GM23248 (cell line): Measurements from ENCODE around the gene GDI2. TPM values are rescaled to one million over a fixed set of nuclear protein-coding genes. Genes with fewer than 3 reads are reported as not detected.

ENCODE experiments used
- DNase-seq: peaks from one replicate; pipeline ENCODE4 v3.0.0-alpha.2; 2015
- H2AFZ ChIP-seq: fragments of 200-600 bp; sonication (generic); 2 replicates; pipeline ENCODE4 v1.6.1; 2016; ENCODE audit warnings: antibody characterized with exemption
- H3F3A ChIP-seq: fragments of 200-600 bp; sonication (generic); 2 replicates; pipeline ENCODE4 v1.6.1; 2016; ENCODE audit warnings: mild to moderate bottlenecking, antibody characterized with exemption, mixed run types; ENCODE audit not compliant: insufficient read depth
- H3K27ac ChIP-seq: fragments of 200-600 bp; sonication (generic); 2 replicates; pipeline ENCODE4 v1.5.1; 2016; ENCODE audit warnings: mild to moderate bottlenecking
- H3K27me3 ChIP-seq: fragments of 200-600 bp; sonication (generic); replicated peaks from 2 replicates; pipeline ENCODE4 v1.6.1; 2016; ENCODE audit warnings: mild to moderate bottlenecking; ENCODE audit not compliant: insufficient read depth
- H3K36me3 ChIP-seq: fragments of 200-600 bp; sonication (generic); 2 replicates; pipeline ENCODE4 v1.6.1; 2016; ENCODE audit warnings: low read depth, mild to moderate bottlenecking
- H3K4me1 ChIP-seq: fragments of 200-600 bp; sonication (generic); 2 replicates; pipeline ENCODE4 v1.6.1; 2016; ENCODE audit warnings: mild to moderate bottlenecking; ENCODE audit not compliant: insufficient read depth
- H3K4me2 ChIP-seq: fragments of 200-600 bp; sonication (generic); one replicate; pipeline ENCODE4 v1.6.1; 2016; ENCODE audit warnings: mild to moderate bottlenecking; ENCODE audit not compliant: unreplicated experiment
- H3K4me3 ChIP-seq: fragments of 200-600 bp; sonication (generic); 2 replicates; pipeline ENCODE4 v1.5.1; 2016; ENCODE audit warnings: mild to moderate bottlenecking
- H3K79me2 ChIP-seq: fragments of 200-600 bp; sonication (generic); 2 replicates; pipeline ENCODE4 v1.6.1; 2016; ENCODE audit warnings: mild to moderate bottlenecking; ENCODE audit not compliant: insufficient read depth
- H3K9ac ChIP-seq: fragments of 200-600 bp; sonication (generic); 2 replicates; pipeline ENCODE4 v1.6.1; 2016; ENCODE audit warnings: mild to moderate bottlenecking
- H3K9me2 ChIP-seq: fragments of 200-600 bp; sonication (generic); 2 replicates; pipeline ENCODE4 v1.6.1; 2016; ENCODE audit warnings: mixed run types, mild to moderate bottlenecking, moderate library complexity; ENCODE audit not compliant: insufficient read depth
- H3K9me3 ChIP-seq: fragments of 200-600 bp; sonication (generic); one replicate; pipeline ENCODE4 v1.6.1; 2017; ENCODE audit warnings: low read depth
- H4K20me1 ChIP-seq: fragments of 200-600 bp; sonication (generic); 2 replicates; pipeline ENCODE4 v1.6.0; 2016; ENCODE audit not compliant: insufficient read depth
- EZH2 ChIP-seq: fragments of 200-600 bp; sonication (generic); IDR thresholded peaks from 2 replicates; pipeline ENCODE4 v1.6.1; 2018; ENCODE audit warnings: antibody characterized with exemption, mild to moderate bottlenecking; ENCODE audit not compliant: insufficient read depth, poor library complexity, severe bottlenecking
- EZH2phosphoT487 ChIP-seq: fragments of 200-600 bp; sonication (generic); IDR thresholded peaks from 2 replicates; pipeline ENCODE4 v1.6.1; 2018; ENCODE audit warnings: antibody characterized with exemption, moderate library complexity, mild to moderate bottlenecking, low read depth; ENCODE audit not compliant: insufficient read depth
- WGBS, 2 experiments: methylation state at CpG; one replicate each; pipeline ENCODE4 v1.1.6; 2015 to 2017; ENCODE audit warnings: low lambda C conversion rate in 2 of 2, low coverage in 1 of 2; ENCODE audit errors: missing lambda C conversion rate in 2 of 2; 5-methylcytosine and 5-hydroxymethylcytosine counted together
- in situ Hi-C: fragments of 300-500 bp; cut with MboI; formaldehyde crosslinking; loops from 2 replicates; pipeline ENCODE4 v1.15.0; 2020
- polyA plus RNA-seq: library from polyadenylated mRNA; unstranded; fragments of >200 nt; fragmentation: Nextera tagmentation; extraction: Ambion mirVana; gene quantifications from 2 replicates; pipeline ENCODE4 v1.2.1, GENCODE V29; 2016
- total RNA-seq: library from RNA; depleted of rRNA; stranded (reverse); fragments of >200 nt; shearing (Covaris generic); gene quantifications from 2 replicates; pipeline ENCODE4 v1.2.3, GENCODE V29; 2014

The GDI2 gene
- total and polyA plus RNA-seq, 2 experiments from 2014 or later = 195 to 350 TPM

GRCh38 chr10:5813091-5813340 is 218 bp downstream of the GDI2 start:
- Histone ChIP-seq H3K4me3 (peak overlapping the region; percentile 95), H3F3A (peaks cover 28% of the 10 kb centered on the region; the same call in 1 of the 2 replicates), H3K4me2 (peak overlapping the region; percentile 88), H3K27ac (peak overlapping the region; percentile 92), H4K20me1 (peaks cover 36% of the 10 kb centered on the region), H3K27me3 (no peaks in the 10 kb centered on the region), H3K9ac (peak overlapping the region; percentile 99), H3K9me3 (no peaks in the 10 kb centered on the region), H3K79me2 (peaks cover 64% of the 10 kb centered on the region), H3K4me1 (peaks cover 36% of the 10 kb centered on the region), H3K9me2 (no peaks in the 10 kb centered on the region), H2AFZ (peak overlapping the region; percentile 72), H3K36me3 (0 out of 2 replicates have a peak, but pooled peaks cover 1% of the 10 kb centered on the region)
- TF ChIP-seq EZH2phosphoT487 (no peak), EZH2 (no peak)
- DNase-seq = no peak
- in situ Hi-C loops = no loop called here
- 1% methylated on average over 28 to 29 of the region's 29 CpGs for WGBS, 2 experiments

GRCh38 chr10:5812283-5813090 is 747 bp downstream of the GDI2 start:
- H3K27me3 ChIP-seq = no peaks in the 10 kb centered on the region
- 1% methylated on average over 31 to 49 of the region's 49 CpGs for WGBS, 2 experiments
- TF ChIP-seq EZH2phosphoT487 (no peak), EZH2 (no peak)
- H3K27ac ChIP-seq = peak overlapping the region; percentile 92
- in situ Hi-C loops = no loop called here
- peak overlapping the region; percentile 99 for H3K9ac ChIP-seq
- peak overlapping the region; percentile 95 for H3K4me3 ChIP-seq
- H2AFZ ChIP-seq = peak overlapping the region; percentile 72; the same call in 1 of the 2 replicates
- H3K9me2 ChIP-seq = no peaks in the 10 kb centered on the region
- no peaks in the 10 kb centered on the region for H3K9me3 ChIP-seq
- 0 out of 2 replicates have a peak, but pooled peaks cover 6% of the 10 kb centered on the region for H3K36me3 ChIP-seq
- peaks cover 41% of the 10 kb centered on the region for H4K20me1 ChIP-seq
- peaks cover 69% of the 10 kb centered on the region for H3K79me2 ChIP-seq
- peaks cover 28% of the 10 kb centered on the region; the same call in 1 of the 2 replicates for H3F3A ChIP-seq
- peak; percentile 61 for DNase-seq
- peak overlapping the region; percentile 88 for H3K4me2 ChIP-seq
- peaks cover 36% of the 10 kb centered on the region for H3K4me1 ChIP-seq

- Histone ChIP-seq H4K20me1 (peaks cover 47% of the 10 kb centered on the region), H3K9me3 (no peaks in the 10 kb centered on the region), H3K27me3 (no peaks in the 10 kb centered on the region), H3K9me2 (no peaks in the 10 kb centered on the region), H3F3A (peaks cover 28% of the 10 kb centered on the region; the same call in 1 of the 2 replicates), H3K4me1 (peaks cover 42% of the 10 kb centered on the region), H3K4me2 (peak overlapping the region; percentile 88), H3K9ac (peak overlapping the region; percentile 99), H2AFZ (no peak overlapping the region), H3K79me2 (peaks cover 80% of the 10 kb centered on the region), H3K36me3 (0 out of 2 replicates have a peak, but pooled peaks cover 6% of the 10 kb centered on the region), H3K27ac (peak overlapping the region; percentile 92), H3K4me3 (peak overlapping the region; percentile 95)
- no peak for TF ChIP-seq EZH2phosphoT487
- 1 to 3% methylated on average over 6 of the region's 6 CpGs for WGBS, 2 experiments
- in situ Hi-C loops = no loop called here
- peak; percentile 68 for DNase-seq
These were observed 1.8 kb downstream of the GDI2 start for GRCh38 chr10:5811387-5811821.

GRCh38 chr10:5810225-5810624 is 3.0 kb downstream of the GDI2 start:
- Histone ChIP-seq H3K4me3 (peak overlapping the region; percentile 95), H3K27me3 (no peaks in the 10 kb centered on the region), H3K9me3 (no peaks in the 10 kb centered on the region), H3K79me2 (peaks cover 92% of the 10 kb centered on the region), H3K4me1 (peaks cover 42% of the 10 kb centered on the region), H3K9me2 (no peaks in the 10 kb centered on the region), H3K27ac (peak overlapping the region; percentile 92), H4K20me1 (peaks cover 47% of the 10 kb centered on the region), H2AFZ (no peak overlapping the region), H3K4me2 (peak overlapping the region; percentile 88), H3F3A (peaks cover 32% of the 10 kb centered on the region; the same call in 1 of the 2 replicates), H3K9ac (peak overlapping the region; percentile 99), H3K36me3 (0 out of 2 replicates have a peak, but pooled peaks cover 6% of the 10 kb centered on the region)
- TF ChIP-seq EZH2 (no peak), EZH2phosphoT487 (no peak)
- peak; percentile 22 for DNase-seq
- 32 to 36% methylated on average over 2 of the region's 2 CpGs for WGBS, 2 experiments
- in situ Hi-C loops = no loop called here
